Fibroblast of skin of left biceps (primary cell): ENCODE data around the gene STMND1.
"Not testable (repeated sequence)": the region's sequence is repeated elsewhere in the genome, so short reads cannot be mapped to it uniquely, and the experiment has no call there.

Source experiments
- DNase-seq, 2 experiments: peaks; one replicate each; pipeline ENCODE4 v3.0.0-alpha.2; 2013; ENCODE audit warnings: low read depth in 2 of 2

Gene STMND1

DNA sequence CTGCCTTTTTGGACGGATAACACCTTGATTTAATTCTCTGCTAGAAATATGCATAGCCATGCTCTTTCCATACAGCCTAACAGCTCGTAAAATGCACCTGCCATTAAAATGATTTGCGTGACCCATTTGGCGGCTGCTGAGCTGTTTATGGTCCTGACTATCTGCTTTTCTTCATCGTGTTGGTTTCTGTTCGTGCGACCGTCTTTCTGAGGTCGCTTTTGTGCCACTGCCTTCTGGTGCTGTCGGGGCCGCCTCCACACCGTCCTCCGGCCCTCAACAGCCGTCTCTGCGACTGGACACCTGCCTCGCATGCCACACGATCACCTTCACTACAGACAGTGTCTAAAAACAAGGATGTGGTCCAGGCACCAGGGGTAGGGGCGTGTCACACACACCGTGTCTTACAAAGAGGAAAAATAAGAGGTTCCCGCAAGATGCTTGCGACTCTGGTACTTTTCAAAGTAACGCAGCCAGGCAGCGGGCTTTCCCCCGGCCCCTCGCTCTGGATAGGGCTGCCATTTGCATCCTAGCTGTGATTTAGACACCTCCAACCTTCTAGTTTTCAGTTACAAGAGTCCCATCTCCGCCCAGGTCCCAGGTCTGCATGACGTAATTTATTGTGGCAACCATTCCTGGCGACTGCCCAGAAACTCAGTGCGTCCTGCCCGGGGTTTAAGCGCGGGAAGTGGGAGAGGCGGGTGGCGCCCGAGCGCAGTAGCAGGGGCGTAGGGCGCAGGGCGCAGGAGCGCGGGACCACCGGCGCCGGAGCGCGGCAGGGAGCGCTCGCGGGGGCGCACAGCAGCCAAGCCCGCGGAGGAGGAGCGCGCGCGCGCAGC is at the start of gene STMND1:
TSS of gene STMND1 (plus strand) at position 629 of the 836 bp plus-strand sequence. CDS start 208 bp downstream, outside the sequence.
- no peak for DNase-seq

- no peak for DNase-seq
These were observed 47.2 kb upstream of the STMND1 start for GRCh38 chr6:17054647-17055046.

GRCh38 chr6:17057322-17057721 is 44.5 kb upstream of the STMND1 start:
- peak in 1 of 2 experiments; percentile 15 for DNase-seq

DNA sequence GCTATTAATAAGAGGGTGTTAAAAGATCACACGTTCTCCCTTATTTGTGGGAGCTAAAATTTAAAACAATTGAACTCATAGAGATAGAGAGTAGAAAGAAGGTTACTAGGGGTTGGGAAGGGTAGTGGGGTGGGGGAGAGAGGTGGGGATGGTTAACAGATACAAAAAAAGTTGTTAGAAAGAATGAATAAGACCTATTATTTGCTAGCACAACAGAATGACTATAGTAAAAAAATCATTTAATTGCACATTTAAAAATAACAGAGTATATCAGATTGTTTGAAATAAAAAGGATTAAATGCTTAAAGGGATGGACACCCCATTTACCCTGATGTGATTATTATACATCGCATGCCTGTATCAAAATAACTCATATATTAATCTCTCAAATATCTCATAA is 43.3 kb upstream of the STMND1 start:
- no peak for DNase-seq

DNA sequence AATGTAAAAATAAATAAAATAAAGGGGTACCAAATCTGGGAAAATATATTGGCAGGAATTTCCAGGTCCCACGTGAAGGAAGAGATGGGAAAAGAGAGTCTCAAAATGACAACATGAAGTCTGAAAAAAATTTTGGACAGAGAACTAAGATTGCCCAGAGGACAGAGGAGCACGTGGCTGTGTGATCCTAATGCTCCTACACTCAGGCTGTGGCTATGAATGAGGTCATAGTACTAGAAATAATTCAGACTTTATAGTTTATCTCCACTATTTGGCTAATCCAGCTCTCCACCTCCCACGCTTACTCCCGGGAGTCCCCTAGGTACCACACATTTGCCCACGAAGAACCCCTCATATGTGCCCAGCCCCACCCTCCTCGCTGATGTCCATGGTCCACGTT is 42.8 kb upstream of the STMND1 start:
- no peak for DNase-seq

DNA sequence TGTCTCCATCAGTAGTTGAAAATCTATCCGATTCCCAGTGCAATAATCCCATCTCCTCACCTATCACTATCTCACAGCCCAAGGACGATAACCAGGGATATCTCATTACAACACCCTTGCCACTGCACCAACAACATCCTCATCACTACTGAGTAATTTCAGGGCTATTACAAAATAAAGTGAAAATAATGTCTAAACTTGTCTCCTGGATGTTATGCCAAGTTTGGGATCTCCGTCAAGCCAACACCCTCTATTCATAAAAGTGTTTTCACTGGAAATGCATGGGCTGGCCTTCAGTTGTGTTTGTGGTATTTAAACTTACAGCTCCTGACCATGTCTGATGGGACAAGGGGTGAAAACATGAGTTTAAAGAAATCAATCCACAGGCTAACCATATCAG is 42.0 kb upstream of the STMND1 start:
- no peak for DNase-seq

DNA sequence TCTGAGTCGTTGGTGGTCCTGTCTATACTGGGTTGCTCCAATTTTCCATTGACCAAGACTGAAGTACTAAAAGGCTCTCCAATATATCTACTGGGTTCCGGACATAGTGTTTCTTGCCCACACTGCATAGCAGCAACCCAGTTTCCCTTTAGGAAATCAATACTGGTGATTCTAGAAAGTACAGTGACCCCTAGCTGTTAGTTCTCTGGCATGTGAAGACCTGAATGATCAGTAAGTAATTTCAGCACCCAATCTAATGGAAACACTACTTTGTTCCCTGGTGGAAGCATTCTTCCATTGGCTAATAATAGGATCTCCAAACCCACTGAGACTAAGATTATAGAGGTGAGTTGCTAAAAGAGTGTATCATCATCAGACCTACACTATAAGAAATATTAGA is 40.8 kb upstream of the STMND1 start:
- no peak for DNase-seq

GRCh38 chr6:17062871-17063440 is 38.9 kb upstream of the STMND1 start:
- no peak for DNase-seq

DNA sequence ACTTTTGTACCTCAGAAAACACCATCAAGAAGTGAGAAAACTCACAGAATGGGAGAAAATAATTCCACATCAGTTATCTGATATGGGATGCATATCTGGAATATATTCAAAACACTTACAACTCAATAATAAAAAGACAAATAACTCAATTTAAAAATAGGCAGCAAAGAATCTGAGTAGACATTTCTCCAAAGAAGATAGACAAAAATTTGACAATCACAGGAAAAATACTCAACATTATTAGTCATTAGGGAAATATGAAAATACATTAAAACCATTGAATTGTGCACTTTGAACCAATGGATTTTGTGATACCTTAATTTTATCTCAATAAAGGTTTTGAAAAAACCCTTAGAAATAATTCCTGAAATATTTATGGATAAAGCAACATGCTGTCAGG is 36.9 kb upstream of the STMND1 start:
- DNase-seq, result no peak

DNA sequence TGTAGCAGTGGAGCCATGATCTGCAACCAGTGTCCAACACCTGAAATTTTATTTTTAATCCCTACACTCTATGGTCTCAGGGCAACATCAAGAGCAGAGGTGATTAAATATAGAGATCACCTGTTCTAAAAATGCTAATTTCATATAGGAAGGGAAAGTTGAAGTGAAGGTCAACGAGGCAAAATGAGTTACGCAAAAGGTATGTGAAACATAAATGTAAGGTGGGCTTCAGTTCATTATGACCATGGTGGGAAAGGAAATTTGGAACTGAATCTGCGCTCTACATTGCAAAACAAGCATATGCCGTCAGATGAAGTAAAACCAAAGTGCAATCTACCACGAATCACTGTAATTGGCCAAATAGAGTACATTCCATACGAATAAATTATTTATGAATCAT is 35.2 kb upstream of the STMND1 start:
- no peak for DNase-seq

GRCh38 chr6:17068972-17069371 is 32.9 kb upstream of the STMND1 start:
- not testable (repeated sequence) for DNase-seq

DNA sequence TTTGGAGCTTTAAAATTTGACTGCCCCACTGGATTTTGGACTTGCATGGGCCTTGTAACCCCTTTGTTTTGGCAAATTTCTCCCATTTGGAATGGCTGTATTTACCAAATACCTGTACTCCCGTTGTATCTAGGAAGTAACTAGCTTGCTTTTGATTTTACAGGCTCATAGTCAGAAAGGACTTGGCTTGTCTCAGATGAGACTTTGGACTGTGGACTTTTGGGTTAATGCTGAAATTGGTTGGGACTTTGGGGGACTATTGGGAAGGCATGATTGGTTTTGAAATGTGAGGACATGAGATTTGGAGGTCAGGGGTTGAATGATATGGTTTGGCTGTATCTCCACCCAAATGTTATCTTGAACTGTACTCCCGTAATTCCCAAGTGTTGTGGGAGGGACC is 31.4 kb upstream of the STMND1 start:
- not testable (repeated sequence) for DNase-seq

DNA sequence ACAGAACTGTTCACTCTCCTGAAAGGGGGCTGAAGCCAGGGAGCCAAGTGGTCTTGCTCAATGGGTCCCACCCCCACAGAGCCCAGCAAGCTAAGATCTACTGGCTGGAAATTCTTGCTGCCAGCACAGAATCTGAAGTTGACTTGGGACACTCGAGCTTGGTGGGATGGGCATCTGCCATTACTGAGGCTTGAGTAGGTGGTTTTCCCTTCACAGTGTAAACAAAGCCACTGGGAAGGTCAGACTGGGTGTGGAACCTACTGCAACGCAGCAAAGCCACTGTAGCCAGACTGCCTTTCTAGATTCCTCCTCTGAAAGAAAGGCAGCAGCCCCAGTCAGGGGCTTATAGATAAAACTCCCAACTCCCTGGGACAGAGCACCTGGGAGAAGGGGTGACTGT is 28.3 kb upstream of the STMND1 start:
- not testable (repeated sequence) for DNase-seq

DNA sequence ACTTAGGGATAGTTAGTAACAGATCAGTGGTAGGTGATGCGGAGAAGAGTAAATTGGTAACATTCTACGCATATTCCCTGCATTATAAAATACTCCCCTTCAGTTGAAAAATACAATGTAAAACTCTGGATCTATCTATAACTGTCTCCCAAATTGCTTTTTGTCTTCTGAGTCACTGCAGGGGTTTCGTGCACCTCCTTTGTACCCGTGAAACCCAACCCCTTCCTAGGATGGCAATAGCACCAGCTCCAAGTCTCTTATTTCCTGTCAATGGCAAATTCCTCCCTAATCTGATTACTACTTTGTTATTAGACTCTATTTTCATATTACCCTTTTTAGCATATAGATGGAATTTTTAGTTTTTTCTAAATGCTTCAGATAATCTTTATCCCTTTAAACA is 20.6 kb upstream of the STMND1 start:
- DNase-seq, result no peak

DNA sequence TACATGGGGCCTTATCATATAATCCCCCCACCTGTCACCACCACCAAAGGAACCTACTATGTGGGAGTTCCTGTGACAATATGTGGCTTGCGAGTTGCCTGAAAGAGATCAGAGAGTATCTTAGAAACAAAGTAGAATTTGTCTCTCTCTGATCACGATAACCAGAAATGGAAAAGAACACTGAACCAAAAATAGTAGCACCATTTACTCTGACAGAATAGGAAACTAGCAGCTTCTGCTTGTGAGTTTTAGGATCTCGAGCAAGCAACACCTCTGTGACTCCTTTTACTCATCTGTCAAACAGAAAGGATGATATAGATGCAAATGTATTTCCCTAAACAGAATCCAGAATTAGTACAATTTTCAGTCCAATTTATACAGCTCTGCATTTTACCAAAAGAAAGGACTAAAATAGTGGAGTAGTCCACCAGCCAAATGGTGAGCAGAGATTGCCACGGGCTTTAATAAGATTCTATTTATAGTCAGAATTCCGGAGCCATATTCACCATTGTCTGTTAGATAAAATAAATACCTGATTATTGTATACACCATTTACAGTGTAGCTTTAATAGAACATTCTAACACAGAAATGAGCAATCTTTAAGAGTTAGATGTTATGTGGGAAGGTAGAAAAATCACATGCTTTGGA is 19.9 kb upstream of the STMND1 start:
- DNase-seq, result no peak

DNA sequence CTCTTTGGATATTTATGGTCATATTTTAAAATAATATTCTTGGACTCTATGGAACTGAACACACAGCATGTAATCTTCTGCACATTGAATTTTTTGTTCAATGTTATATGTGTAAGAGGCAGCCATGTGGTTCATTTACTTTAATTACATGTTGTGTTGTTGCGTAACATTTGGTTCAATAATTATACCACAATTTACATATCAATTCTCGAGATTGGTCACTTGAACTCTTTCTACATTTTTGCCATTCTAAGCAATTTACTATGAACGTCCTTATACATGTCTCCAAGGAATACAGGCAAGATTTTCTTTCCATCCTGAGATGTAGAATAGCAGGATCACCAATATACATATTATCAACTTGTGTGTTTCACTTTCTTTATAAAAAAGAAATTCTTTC is 18.5 kb upstream of the STMND1 start:
- no peak for DNase-seq

GRCh38 chr6:17086469-17086868 is 15.4 kb upstream of the STMND1 start:
- peak; percentile 49 to 51 for DNase-seq

- DNase-seq, result no peak
These were observed 13.7 kb upstream of the STMND1 start for GRCh38 chr6:17088091-17088611.

- no peak for DNase-seq
These were observed 10.7 kb upstream of the STMND1 start for GRCh38 chr6:17091122-17091521.

DNA sequence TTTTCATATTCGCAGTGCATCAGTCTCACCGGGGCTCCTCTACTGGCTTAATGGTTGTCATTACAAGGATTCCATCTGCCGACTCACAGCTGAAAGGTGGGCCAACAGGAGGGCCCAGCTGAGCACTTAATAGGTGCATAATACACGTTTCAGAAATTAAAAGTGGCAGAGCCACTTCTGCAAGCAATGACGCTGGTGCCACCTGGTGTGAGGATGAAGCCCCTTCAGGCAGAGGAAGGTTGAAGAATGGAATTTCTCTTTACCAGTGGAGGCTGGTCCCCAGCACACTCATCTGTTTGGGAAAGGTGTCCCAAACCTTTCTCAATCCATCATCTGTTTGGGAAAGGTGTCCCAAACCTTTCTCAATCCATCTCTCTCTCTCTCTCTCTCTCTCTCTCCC is 8.2 kb upstream of the STMND1 start:
- no peak for DNase-seq

GRCh38 chr6:17096096-17096495 is 5.8 kb upstream of the STMND1 start:
- no peak for DNase-seq

DNA sequence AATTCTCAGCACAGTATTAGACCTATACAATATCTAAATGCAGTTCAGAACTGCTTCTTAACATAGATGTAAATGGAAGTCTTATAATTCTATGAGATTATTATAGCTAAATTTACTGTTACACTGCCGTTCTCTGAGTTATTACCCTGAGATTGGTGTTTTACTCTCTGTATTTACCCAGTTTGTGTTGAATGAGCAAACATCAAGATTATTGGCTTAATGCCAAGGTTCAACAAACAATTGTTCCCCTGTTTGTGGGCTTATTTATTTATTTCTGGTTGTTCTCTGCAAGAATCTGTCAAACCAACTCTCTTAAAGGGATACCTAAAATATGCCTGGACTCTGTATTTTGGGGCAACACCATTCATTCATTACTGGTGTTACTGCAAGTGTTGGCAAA is 5.2 kb upstream of the STMND1 start:
- no peak for DNase-seq

- DNase-seq, result no peak
These were observed 3.9 kb upstream of the STMND1 start for GRCh38 chr6:17097982-17098381.
